Left ventricle myocardium inferior (tissue), 1 donor: ENCODE results near the gene ERCC1. TPM values are rescaled to one million over a fixed set of nuclear protein-coding genes. Genes with fewer than 3 reads are reported as not detected.

ENCODE experiments used
- DNase-seq: peaks from one replicate; pipeline ENCODE4 v3.0.0-alpha.2; 2020
- H3K27ac ChIP-seq: fragments of 200-600 bp; replicated peaks from 2 replicates; pipeline ENCODE4 v1.8.0; 2021
- H3K27me3 ChIP-seq: fragments of 200-600 bp; 2 replicates; pipeline ENCODE4 v1.8.0; 2021; ENCODE audit warnings: low read depth
- H3K36me3 ChIP-seq: fragments of 200-600 bp; 2 replicates; pipeline ENCODE4 v1.8.0; 2021
- H3K4me1 ChIP-seq: fragments of 200-600 bp; 2 replicates; pipeline ENCODE4 v1.8.0; 2021
- H3K4me3 ChIP-seq: fragments of 200-600 bp; 2 replicates; pipeline ENCODE4 v1.8.0; 2021; ENCODE audit warnings: mild to moderate bottlenecking, moderate library complexity
- H3K9me3 ChIP-seq: fragments of 200-600 bp; replicated peaks from 2 replicates; pipeline ENCODE4 v1.8.0; 2021
- CTCF ChIP-seq: fragments of 200-600 bp; IDR thresholded peaks from 2 replicates; pipeline ENCODE4 v1.8.0; 2021; ENCODE audit warnings: antibody characterized with exemption, mild to moderate bottlenecking, borderline replicate concordance
- intact Hi-C: fragments of 100-400 bp; cut with micrococcal nuclease; formaldehyde crosslinking; loops from one replicate; pipeline ENCODE4 v1.11.0; 2022
- total RNA-seq: library from RNA; stranded (reverse); fragmentation: NEBNext Ultra II Directional; extraction: Animal tissue kit (Norgen Biotek cat#: 25700); gene quantifications from one replicate; pipeline ENCODE4 v1.2.1, GENCODE V29; 2021
- donor health status: DM: no; HTN: yes; CAD: no; lungs with severe emphysema.

ERCC1 gene
- total RNA-seq, 1 donor from 2014 or later = 108 TPM

- DNase-seq = no peak
- intact Hi-C loops = no loop called here
- Histone ChIP-seq H3K36me3 (peaks cover 51% of the 10 kb centered on the region), H3K9me3 (no peaks in the 10 kb centered on the region), H3K4me3 (no peak overlapping the region), H3K27me3 (no peaks in the 10 kb centered on the region), H3K27ac (no peak overlapping the region), H3K4me1 (peaks cover 6% of the 10 kb centered on the region)
- no peak for TF ChIP-seq CTCF
Measured at GRCh38 chr19:45391346-45391745, 32.4 kb downstream of the ERCC1 start.

- H3K27me3 ChIP-seq = peaks cover 30% of the 10 kb centered on the region
- H3K4me1 ChIP-seq = peaks cover 15% of the 10 kb centered on the region
- H3K36me3 ChIP-seq = peaks cover 22% of the 10 kb centered on the region
- H3K9me3 ChIP-seq = no peaks in the 10 kb centered on the region
- no peak for TF ChIP-seq CTCF
- no peak overlapping the region for H3K4me3 ChIP-seq
- DNase-seq = no peak
- intact Hi-C loops = no loop called here
- H3K27ac ChIP-seq = no peak overlapping the region
Measured at GRCh38 chr19:45385392-45386221, 38.1 kb downstream of the ERCC1 start.

DNA sequence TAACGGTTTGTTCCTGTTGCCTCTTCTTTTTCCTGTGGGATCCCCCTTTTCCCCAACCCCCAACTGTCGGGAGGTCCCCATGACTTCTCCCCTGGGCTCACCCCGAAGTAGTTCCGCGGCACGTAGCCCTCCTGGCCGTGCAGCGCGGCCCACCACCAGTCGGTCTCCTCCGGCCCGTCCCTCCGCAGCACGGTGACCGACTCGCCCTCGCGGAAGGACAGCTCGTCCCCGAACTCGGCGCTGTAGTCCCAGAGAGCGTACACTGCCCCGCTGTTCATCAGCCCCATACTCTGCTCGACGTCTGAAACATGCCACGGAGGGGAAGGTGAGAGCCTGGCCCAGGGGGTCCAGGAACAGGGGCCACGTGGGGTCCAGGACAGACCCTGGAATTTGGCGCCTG lies 41.3 kb downstream of the ERCC1 start:
- H3K9me3 ChIP-seq = no peaks in the 10 kb centered on the region

DNA sequence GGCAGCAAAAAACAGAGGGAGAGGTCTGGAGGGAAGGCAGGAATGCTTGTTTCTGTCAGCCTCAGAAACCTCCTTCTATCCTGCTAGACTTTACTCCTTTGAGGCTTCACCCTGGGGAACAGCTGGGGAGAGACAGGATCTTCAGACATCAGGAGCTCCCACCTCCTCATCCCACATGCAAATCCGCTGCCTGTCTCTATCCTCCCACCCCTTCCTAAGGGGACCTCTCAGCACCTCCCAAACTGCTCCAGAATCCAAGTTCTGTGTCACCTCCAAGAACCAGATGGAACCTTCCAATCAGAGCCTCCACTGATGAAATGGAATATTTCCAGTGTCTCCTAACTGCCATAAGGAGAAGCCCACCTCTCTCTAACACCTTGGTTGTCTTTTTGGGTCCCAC lies 43.6 kb downstream of the ERCC1 start:
- intact Hi-C loops = no loop called here
- no peaks in the 10 kb centered on the region for H3K9me3 ChIP-seq
- H3K27me3 ChIP-seq = peaks cover 20% of the 10 kb centered on the region
- H3K27ac ChIP-seq = no peak overlapping the region
- peaks cover 17% of the 10 kb centered on the region for H3K36me3 ChIP-seq
- H3K4me1 ChIP-seq = peaks cover 12% of the 10 kb centered on the region
- TF ChIP-seq CTCF = no peak
- no peak for DNase-seq
- no peak overlapping the region for H3K4me3 ChIP-seq

More for the DNA sequence above, 41.3 kb downstream of the ERCC1 start:
- no peak for TF ChIP-seq CTCF
- no peak for DNase-seq
- Histone ChIP-seq H3K36me3 (peaks cover 17% of the 10 kb centered on the region), H3K27me3 (peaks cover 30% of the 10 kb centered on the region), H3K4me1 (peaks cover 15% of the 10 kb centered on the region), H3K27ac (no peak overlapping the region), H3K4me3 (no peak overlapping the region)
- intact Hi-C loops = no loop called here

- no peak for DNase-seq
- Histone ChIP-seq H3K36me3 (peaks cover 3% of the 10 kb centered on the region), H3K27ac (peak overlapping the region; percentile 73), H3K9me3 (no peaks in the 10 kb centered on the region), H3K27me3 (no peaks in the 10 kb centered on the region), H3K4me3 (no peak overlapping the region), H3K4me1 (peaks cover 11% of the 10 kb centered on the region)
- intact Hi-C loops = no loop called here
- no peak for TF ChIP-seq CTCF
Measured at GRCh38 chr19:45376045-45376724, 47.5 kb downstream of the ERCC1 start.
